Tibial nerve (tissue), 4 donors: ENCODE results near the gene WDFY3. TPM values are rescaled to one million over a fixed set of nuclear protein-coding genes. Genes with fewer than 3 reads are reported as not detected.

Experiments
- DNase-seq, 2 donors: peaks; one replicate each; pipeline ENCODE4 v3.0.0-alpha.2; 2019; ENCODE audit warnings: low spot score in 2 of 2
- H3K27ac ChIP-seq, 4 donors: fragments of 200-600 bp; sonication (generic) in 3 of 4; one replicate each; pipeline ENCODE4 v1.5.1; 2017 to 2019; ENCODE audit warnings: mild to moderate bottlenecking in 1 of 4
- H3K27me3 ChIP-seq, 2 donors: fragments of 200-600 bp; sonication (generic) in 1 of 2; one replicate each; pipeline versions ENCODE4 v1.5.1 to v1.6.0; 2017 to 2019
- H3K36me3 ChIP-seq, 3 donors: fragments of 200-600 bp; sonication (generic); one replicate each; pipeline ENCODE4 v1.5.1; 2018 to 2019
- H3K4me1 ChIP-seq, 4 donors: fragments of 200-600 bp; sonication (generic) in 3 of 4; one replicate each; pipeline ENCODE4 v1.5.1; 2017 to 2019
- H3K4me3 ChIP-seq, 4 donors: fragments of 200-600 bp; sonication (generic) in 3 of 4; one replicate each; pipeline ENCODE4 v1.5.1; 2017 to 2019; ENCODE audit warnings: mild to moderate bottlenecking in 1 of 4, moderate library complexity in 1 of 4
- H3K9me3 ChIP-seq, 4 donors: fragments of 200-600 bp; sonication (generic) in 3 of 4; one replicate each; pipeline ENCODE4 v1.5.1; 2017 to 2019
- EP300 ChIP-seq, 2 donors: sonication (generic); formaldehyde crosslinking; IDR thresholded peaks; one replicate each; pipeline ENCODE4 v1.6.1; 2017; ENCODE audit warnings: antibody characterized with exemption in 2 of 2, mild to moderate bottlenecking in 1 of 2
- POLR2A ChIP-seq, 2 donors: fragments of 450-650 bp; IDR thresholded peaks; one replicate each; pipeline ENCODE4 v1.6.1; 2017; ENCODE audit warnings: antibody characterized with exemption in 2 of 2, mild to moderate bottlenecking in 2 of 2, moderate library complexity in 2 of 2
- WGBS, 2 donors: methylation state at CpG; one replicate each; pipeline ENCODE4 v1.1.5; 2018; 5-methylcytosine and 5-hydroxymethylcytosine counted together
- small RNA-seq: library from RNA; depleted of rRNA; stranded (forward); fragments of <200 nt; gene quantifications from one replicate; pipeline ENCODE3, GENCODE V24; 2016
- total RNA-seq, 4 donors: library from RNA; depleted of rRNA; stranded (reverse); fragments of >200 nt; gene quantifications; one replicate each; pipeline ENCODE4 v1.1.0, GENCODE V29; 2016
- TF ChIP-seq, protein P1 (sequence below), 5 experiments: fragments of 200-600 bp in 3 of 5; fragments of 450-650 bp in 2 of 5; sonication (generic) in 3 of 5; IDR thresholded peaks; one replicate each; pipeline ENCODE4 v1.5.1; 2016 to 2019; ENCODE audit warnings: antibody characterized with exemption in 5 of 5, mild to moderate bottlenecking in 3 of 5, moderate library complexity in 2 of 5

The WDFY3 gene
- total RNA-seq, 4 donors from 2014 or later: 79.4 to 172 (median 116) TPM

DNA sequence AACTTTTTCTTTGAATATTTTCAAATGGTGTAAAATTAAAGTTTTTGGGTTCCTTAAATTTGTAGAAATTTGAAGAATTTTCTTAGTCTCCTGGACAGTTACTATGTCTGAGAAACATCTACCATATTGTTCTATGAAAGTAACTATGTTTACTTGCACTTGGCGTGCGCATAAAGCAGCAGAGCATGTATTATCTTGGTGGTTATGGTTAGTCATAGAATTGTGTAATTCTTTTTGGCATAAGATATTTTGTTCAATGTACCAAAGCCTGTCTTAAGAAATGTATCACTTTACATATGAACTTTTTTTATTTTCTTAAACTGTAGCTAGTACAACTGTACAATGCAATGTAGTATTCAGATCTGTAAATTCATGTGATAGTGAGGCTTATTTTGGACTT is 334.4 kb downstream of the WDFY3 start:
- H3K27me3 ChIP-seq: no peaks in the 10 kb centered on the region
- no peaks in the 10 kb centered on the region for H3K36me3 ChIP-seq
- WGBS, 2 donors: 86 to 94% methylated on average over 2 of the region's 2 CpGs
- H3K9me3 ChIP-seq: no peaks in the 10 kb centered on the region
- TF ChIP-seq, protein P1, sequence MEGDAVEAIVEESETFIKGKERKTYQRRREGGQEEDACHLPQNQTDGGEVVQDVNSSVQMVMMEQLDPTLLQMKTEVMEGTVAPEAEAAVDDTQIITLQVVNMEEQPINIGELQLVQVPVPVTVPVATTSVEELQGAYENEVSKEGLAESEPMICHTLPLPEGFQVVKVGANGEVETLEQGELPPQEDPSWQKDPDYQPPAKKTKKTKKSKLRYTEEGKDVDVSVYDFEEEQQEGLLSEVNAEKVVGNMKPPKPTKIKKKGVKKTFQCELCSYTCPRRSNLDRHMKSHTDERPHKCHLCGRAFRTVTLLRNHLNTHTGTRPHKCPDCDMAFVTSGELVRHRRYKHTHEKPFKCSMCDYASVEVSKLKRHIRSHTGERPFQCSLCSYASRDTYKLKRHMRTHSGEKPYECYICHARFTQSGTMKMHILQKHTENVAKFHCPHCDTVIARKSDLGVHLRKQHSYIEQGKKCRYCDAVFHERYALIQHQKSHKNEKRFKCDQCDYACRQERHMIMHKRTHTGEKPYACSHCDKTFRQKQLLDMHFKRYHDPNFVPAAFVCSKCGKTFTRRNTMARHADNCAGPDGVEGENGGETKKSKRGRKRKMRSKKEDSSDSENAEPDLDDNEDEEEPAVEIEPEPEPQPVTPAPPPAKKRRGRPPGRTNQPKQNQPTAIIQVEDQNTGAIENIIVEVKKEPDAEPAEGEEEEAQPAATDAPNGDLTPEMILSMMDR (IDR thresholded peaks at IDR 0.05): no peak
- TF ChIP-seq EP300 (IDR thresholded peaks at IDR 0.05) (no peak), POLR2A (IDR thresholded peaks at IDR 0.05) (no peak)
- H3K4me1 ChIP-seq: no peaks in the 10 kb centered on the region
- H3K27ac ChIP-seq: no peak overlapping the region
- DNase-seq: no peak
- H3K4me3 ChIP-seq: no peak overlapping the region

DNA sequence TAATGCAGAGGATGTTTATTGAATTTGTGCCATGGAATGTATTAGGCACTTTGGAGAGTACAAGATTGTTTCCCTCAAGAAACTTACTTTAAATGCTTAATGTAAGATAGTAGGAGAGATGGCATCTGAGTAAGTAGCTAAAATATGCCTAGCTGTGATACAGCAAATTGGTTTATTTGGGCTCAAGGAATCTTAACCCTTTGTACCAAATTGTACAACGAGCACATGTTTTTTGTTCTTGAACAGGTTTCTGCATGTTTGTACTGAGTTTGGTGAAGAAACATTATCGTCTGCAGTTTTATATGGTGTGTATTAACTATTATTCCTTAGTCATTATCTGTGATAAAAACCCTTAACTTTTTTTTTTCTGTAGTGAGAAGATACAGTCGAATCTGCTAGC is 334.9 kb downstream of the WDFY3 start:
- no peak for DNase-seq
- no peak overlapping the region for H3K27ac ChIP-seq
- no peaks in the 10 kb centered on the region for H3K36me3 ChIP-seq
- WGBS, 2 donors: 76 to 80% methylated on average over 3 of the region's 3 CpGs
- H3K4me1 ChIP-seq: no peaks in the 10 kb centered on the region
- H3K9me3 ChIP-seq: no peaks in the 10 kb centered on the region
- H3K27me3 ChIP-seq: no peaks in the 10 kb centered on the region
- H3K4me3 ChIP-seq: no peak overlapping the region
- TF ChIP-seq EP300 (IDR thresholded peaks at IDR 0.05) (no peak), POLR2A (IDR thresholded peaks at IDR 0.05) (no peak)
- TF ChIP-seq, protein P1 (IDR thresholded peaks at IDR 0.05): no peak

DNA sequence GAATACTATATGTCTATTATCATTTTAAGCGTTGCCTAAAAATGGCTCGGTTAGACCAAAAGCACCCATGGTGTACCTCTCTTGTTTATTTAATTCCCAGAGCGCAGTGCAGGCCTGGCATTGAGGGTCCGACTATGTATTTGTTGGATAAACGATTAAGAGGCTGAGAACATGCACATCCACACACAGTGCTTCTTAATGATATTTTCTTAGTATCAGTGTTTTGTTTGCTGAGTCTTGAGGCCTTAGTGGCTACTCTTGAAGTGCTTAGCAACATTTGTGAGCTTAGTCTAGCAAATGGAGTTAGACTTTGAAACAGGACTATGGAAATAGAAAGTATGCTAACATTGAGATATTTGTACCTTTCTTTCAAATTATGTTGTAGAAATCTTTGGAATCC is 339.8 kb downstream of the WDFY3 start:
- Histone ChIP-seq H3K27me3 (no peaks in the 10 kb centered on the region), H3K27ac (no peak overlapping the region), H3K9me3 (no peaks in the 10 kb centered on the region), H3K36me3 (no peaks in the 10 kb centered on the region), H3K4me3 (no peak overlapping the region), H3K4me1 (no peaks in the 10 kb centered on the region)
- 94 to 95% methylated on average over 5 of the region's 5 CpGs for WGBS, 2 donors
- TF ChIP-seq EP300 (IDR thresholded peaks at IDR 0.05) (no peak), POLR2A (IDR thresholded peaks at IDR 0.05) (no peak)
- TF ChIP-seq, protein P1 (IDR thresholded peaks at IDR 0.05): no peak
- no peak for DNase-seq

DNA sequence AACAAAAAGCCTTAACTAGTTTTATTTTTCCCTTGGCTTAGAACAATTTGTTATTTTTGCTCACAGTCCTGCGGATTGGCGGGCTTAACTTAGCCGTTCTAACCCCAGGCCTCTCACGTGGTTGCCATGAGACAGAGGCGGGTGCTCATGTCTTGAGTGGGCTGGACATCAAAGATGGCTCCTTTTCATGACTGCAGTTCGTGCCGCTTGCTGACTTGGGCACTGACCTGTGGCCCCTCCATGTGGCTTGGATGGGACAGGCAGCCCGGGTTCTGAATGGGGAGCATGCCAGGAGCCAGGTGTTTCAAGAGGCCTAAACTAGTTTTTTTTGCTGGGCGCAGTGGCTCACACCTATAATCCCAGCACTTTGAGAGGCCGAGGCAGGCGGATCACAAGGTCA is 342.8 kb downstream of the WDFY3 start:
- 87 to 93% methylated on average over 11 of the region's 11 CpGs for WGBS, 2 donors
- H3K36me3 ChIP-seq: no peaks in the 10 kb centered on the region
- no peak overlapping the region for H3K27ac ChIP-seq
- no peak overlapping the region for H3K4me3 ChIP-seq
- H3K9me3 ChIP-seq: no peaks in the 10 kb centered on the region
- H3K4me1 ChIP-seq: no peaks in the 10 kb centered on the region
- no peak for DNase-seq
- no peaks in the 10 kb centered on the region for H3K27me3 ChIP-seq
- TF ChIP-seq POLR2A (IDR thresholded peaks at IDR 0.05) (no peak), EP300 (IDR thresholded peaks at IDR 0.05) (no peak)
- TF ChIP-seq, protein P1 (IDR thresholded peaks at IDR 0.05): no peak

DNA sequence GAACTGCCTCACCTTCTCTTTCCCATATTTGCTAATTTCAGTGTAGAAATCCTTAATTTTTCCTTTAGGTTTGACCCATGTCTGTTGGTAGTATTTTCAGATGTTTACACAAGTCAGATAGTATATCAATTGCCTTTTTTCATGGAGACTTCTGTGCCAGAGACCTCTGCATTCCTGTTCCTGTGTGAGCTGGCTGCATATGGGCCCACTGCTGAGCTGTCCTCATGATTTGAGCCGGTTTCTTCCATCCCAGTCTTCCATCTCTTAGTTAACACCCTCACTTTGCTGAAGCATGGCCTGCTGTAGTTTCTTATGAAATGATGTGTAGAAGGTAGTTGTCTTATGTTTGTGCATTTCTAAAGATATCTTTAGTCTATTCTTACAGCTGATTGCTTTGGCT is 343.5 kb downstream of the WDFY3 start:
- Histone ChIP-seq H3K27me3 (no peaks in the 10 kb centered on the region), H3K36me3 (no peaks in the 10 kb centered on the region), H3K4me3 (no peak overlapping the region), H3K27ac (no peak overlapping the region), H3K4me1 (no peaks in the 10 kb centered on the region), H3K9me3 (no peaks in the 10 kb centered on the region)
- no peak for DNase-seq
- WGBS, 2 donors: 74 to 76% methylated on average over 1 of the region's 1 CpG
- TF ChIP-seq, protein P1 (IDR thresholded peaks at IDR 0.05): no peak
- TF ChIP-seq POLR2A (IDR thresholded peaks at IDR 0.05): no peak
- no peak for TF ChIP-seq EP300 (IDR thresholded peaks at IDR 0.05)

Small RNAs within 50 kb of the gene (small RNA-seq; reads per million reads assigned to genes)
- gene RN7SL552P (not detected), gene RNU6-469P (not detected)
